Measurements from ENCODE around the gene RXRB. TPM values are rescaled to one million over a fixed set of nuclear protein-coding genes. Genes with fewer than 3 reads are reported as not detected.
A peak's percentile ranks its signal among the peaks of the same experiment; 100 is the strongest.

Gene RXRB
- polyA plus RNA-seq, 1 donor (not counting 4 experiments of a cell fraction or from before 2014, with no cell fraction given): 23.2 TPM

- H3K27ac ChIP-seq (ENCODE audit: control insufficient read depth, insufficient read depth, low read length): no peak overlapping the region
- TF ChIP-seq CTCF (optimal IDR thresholded peaks at IDR 0.05 in 1 of 3, IDR thresholded peaks at IDR 0.05 in 1 of 3, conservative IDR thresholded peaks at IDR 0.05 in 1 of 3; ENCODE audit: extremely low read depth in 1 of 3, insufficient read depth in 2 of 3, low read length in 3 of 3) (no peak), EZH2 (IDR thresholded peaks at IDR 0.05; ENCODE audit: low read length) (no peak)
- no peak overlapping the region for H2AFZ ChIP-seq (ENCODE audit: control insufficient read depth, low read length)
- no peaks in the 10 kb centered on the region for H3K79me2 ChIP-seq (ENCODE audit: control insufficient read depth, insufficient read depth, low read length)
- H3K9me1 ChIP-seq (ENCODE audit: control insufficient read depth, extremely low read depth, insufficient read depth, low read length): no peaks in the 10 kb centered on the region
- no peak for FAIRE-seq
- H3K4me3 ChIP-seq (ENCODE audit: control insufficient read depth in 2 of 3, extremely low read depth in 1 of 3, insufficient read depth in 2 of 3, low read depth in 1 of 3, low read length in 3 of 3): no peak overlapping the region
- H3K9me3 ChIP-seq (ENCODE audit: control insufficient read depth, low read depth, low read length): no peaks in the 10 kb centered on the region
- H3K27me3 ChIP-seq (ENCODE audit: control insufficient read depth, extremely low read depth, insufficient read depth, low read length): no peaks in the 10 kb centered on the region
- dilution Hi-C loops (cut with MboI; ENCODE audit: extremely low pct_ligation_motif_present, low sequenced_read_pairs): no loop called here
- no peaks in the 10 kb centered on the region for H3K36me3 ChIP-seq (ENCODE audit: control insufficient read depth in 2 of 2, extremely low read depth in 1 of 2, insufficient read depth in 2 of 2, low read length in 2 of 2)
- H3K4me2 ChIP-seq (ENCODE audit: control insufficient read depth, extremely low read depth, insufficient read depth, low read depth, low read length): peak overlapping the region; percentile 10
- no peak for DNase-seq (ENCODE audit: low read depth, low spot score)
- no peaks in the 10 kb centered on the region for H4K20me1 ChIP-seq (ENCODE audit: control insufficient read depth, extremely low read depth, insufficient read depth, low read length)
- H3K4me1 ChIP-seq (ENCODE audit: control insufficient read depth, extremely low read depth, insufficient read depth, low read length): peaks cover 28% of the 10 kb centered on the region
- H3K9ac ChIP-seq (ENCODE audit: control insufficient read depth, extremely low read depth, insufficient read depth, low read length): no peak overlapping the region
Observed at GRCh38 chr6:33217246-33217645, 16.8 kb upstream of the RXRB start.

DNA sequence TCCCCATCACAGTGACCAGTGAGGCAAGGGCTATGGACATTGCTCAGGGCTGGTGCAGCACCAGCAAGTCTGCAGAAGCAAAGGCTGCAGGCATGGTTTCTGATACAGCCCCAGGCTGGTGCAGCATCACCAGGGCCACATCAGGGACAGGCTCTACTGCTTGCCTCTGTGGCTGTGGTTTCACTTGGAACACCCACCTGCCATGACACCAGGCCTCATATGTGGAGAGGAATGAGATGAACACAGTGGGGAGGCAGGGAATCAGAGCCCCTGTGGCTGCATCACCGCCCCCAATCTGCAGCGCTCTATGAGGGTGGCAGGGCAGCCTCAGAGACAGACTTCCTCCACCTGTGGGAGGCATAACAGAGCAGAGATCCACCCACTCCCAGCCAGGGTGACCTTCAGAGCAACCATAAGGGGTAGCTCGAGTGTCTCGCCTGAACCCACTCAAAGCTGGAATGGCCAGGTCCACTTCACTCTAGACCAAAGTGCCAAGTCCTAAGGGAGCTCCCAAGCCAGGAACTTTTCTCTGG is 15.7 kb upstream of the RXRB start:
- H2AFZ ChIP-seq (ENCODE audit: control insufficient read depth, low read length): no peak overlapping the region
- H3K9me1 ChIP-seq (ENCODE audit: control insufficient read depth, extremely low read depth, insufficient read depth, low read length): no peaks in the 10 kb centered on the region
- no peaks in the 10 kb centered on the region for H3K9me3 ChIP-seq (ENCODE audit: control insufficient read depth, low read depth, low read length)
- H3K27me3 ChIP-seq (ENCODE audit: control insufficient read depth, extremely low read depth, insufficient read depth, low read length): no peaks in the 10 kb centered on the region
- dilution Hi-C loops (cut with MboI; ENCODE audit: extremely low pct_ligation_motif_present, low sequenced_read_pairs): no loop called here
- no peak overlapping the region for H3K4me2 ChIP-seq (ENCODE audit: control insufficient read depth, extremely low read depth, insufficient read depth, low read depth, low read length)
- TF ChIP-seq CTCF (optimal IDR thresholded peaks at IDR 0.05 in 1 of 3, IDR thresholded peaks at IDR 0.05 in 1 of 3, conservative IDR thresholded peaks at IDR 0.05 in 1 of 3; ENCODE audit: extremely low read depth in 1 of 3, insufficient read depth in 2 of 3, low read length in 3 of 3): no peak
- TF ChIP-seq EZH2 (IDR thresholded peaks at IDR 0.05; ENCODE audit: low read length): no peak
- H3K9ac ChIP-seq (ENCODE audit: control insufficient read depth, extremely low read depth, insufficient read depth, low read length): no peak overlapping the region
- H3K27ac ChIP-seq (ENCODE audit: control insufficient read depth, insufficient read depth, low read length): no peak overlapping the region
- H4K20me1 ChIP-seq (ENCODE audit: control insufficient read depth, extremely low read depth, insufficient read depth, low read length): no peaks in the 10 kb centered on the region
- H3K79me2 ChIP-seq (ENCODE audit: control insufficient read depth, insufficient read depth, low read length): no peaks in the 10 kb centered on the region
- peaks cover 28% of the 10 kb centered on the region for H3K4me1 ChIP-seq (ENCODE audit: control insufficient read depth, extremely low read depth, insufficient read depth, low read length)
- FAIRE-seq (no peak), DNase-seq (ENCODE audit: low read depth, low spot score) (no peak)
- H3K36me3 ChIP-seq (ENCODE audit: control insufficient read depth in 2 of 2, extremely low read depth in 1 of 2, insufficient read depth in 2 of 2, low read length in 2 of 2): peaks cover 2% of the 10 kb centered on the region in 2 experiments
- no peak overlapping the region for H3K4me3 ChIP-seq (ENCODE audit: control insufficient read depth in 2 of 3, extremely low read depth in 1 of 3, insufficient read depth in 2 of 3, low read depth in 1 of 3, low read length in 3 of 3)

Data from keratinocyte (primary cell).